Smooth muscle cell (in vitro differentiated cells): ENCODE results near the gene SHC3. TPM values are rescaled to one million over a fixed set of nuclear protein-coding genes. Genes with fewer than 3 reads are reported as not detected.

Source experiments
- DNase-seq: peaks from one replicate; lab custom pipeline; 2025; ENCODE audit not compliant: unreplicated experiment; lab: John Stamatoyannopoulos, UW
- H2AFZ ChIP-seq: fragments of 200-600 bp; sonication (generic); 2 replicates; pipeline ENCODE4 v1.6.0; 2016; ENCODE audit warnings: antibody characterized with exemption, low read depth, mild to moderate bottlenecking
- H3F3A ChIP-seq: fragments of 200-600 bp; sonication (generic); 2 replicates; pipeline ENCODE4 v1.6.0; 2017; ENCODE audit warnings: antibody characterized with exemption, low read depth
- H3K27ac ChIP-seq: fragments of 200-600 bp; sonication (generic); 2 replicates; pipeline ENCODE4 v1.5.1; 2016; ENCODE audit warnings: low read depth, mild to moderate bottlenecking
- H3K27me3 ChIP-seq: fragments of 200-600 bp; sonication (generic); 2 replicates; pipeline ENCODE4 v1.6.1; 2016; ENCODE audit warnings: low read depth, mild to moderate bottlenecking
- H3K36me3 ChIP-seq: fragments of 200-600 bp; sonication (generic); 2 replicates; pipeline ENCODE4 v1.5.1; 2016; ENCODE audit warnings: low read depth
- H3K4me1 ChIP-seq: fragments of 200-600 bp; sonication (generic); 2 replicates; pipeline ENCODE4 v1.5.1; 2016; ENCODE audit warnings: low read depth
- H3K4me2 ChIP-seq: fragments of 200-600 bp; sonication (generic); 2 replicates; pipeline ENCODE4 v1.6.0; 2016; ENCODE audit warnings: mild to moderate bottlenecking
- H3K4me3 ChIP-seq: fragments of 200-600 bp; sonication (generic); 2 replicates; pipeline ENCODE4 v1.5.1; 2016; ENCODE audit warnings: mild to moderate bottlenecking
- H3K79me2 ChIP-seq: fragments of 200-600 bp; sonication (generic); 2 replicates; pipeline ENCODE4 v1.6.0; 2016; ENCODE audit warnings: low read depth, mild to moderate bottlenecking
- H3K9ac ChIP-seq: fragments of 200-600 bp; sonication (generic); 2 replicates; pipeline ENCODE4 v1.6.0; 2016; ENCODE audit warnings: low read depth
- H3K9me3 ChIP-seq: fragments of 200-600 bp; sonication (generic); replicated peaks from 2 replicates; pipeline ENCODE4 v1.5.1; 2016; ENCODE audit warnings: low read depth
- H4K20me1 ChIP-seq: fragments of 200-600 bp; sonication (generic); 2 replicates; pipeline ENCODE4 v1.6.0; 2016; ENCODE audit warnings: low read depth
- WGBS: methylation state at CpG from one replicate; pipeline ENCODE4 v1.1.7; 2016; ENCODE audit warnings: low lambda C conversion rate; 5-methylcytosine and 5-hydroxymethylcytosine counted together
- polyA plus RNA-seq: library from polyadenylated mRNA; unstranded; fragments of >200 nt; fragmentation: Nextera tagmentation; extraction: Ambion mirVana; gene quantifications from 2 replicates; pipeline ENCODE4 v1.2.1, GENCODE V29; 2016
- total RNA-seq: library from RNA; depleted of rRNA; stranded (reverse); fragments of >200 nt; gene quantifications from 2 replicates; pipeline ENCODE4 v1.2.3, GENCODE V29; 2014
- TF ChIP-seq, protein P1 (sequence below): fragments of 200-600 bp; sonication (generic); IDR thresholded peaks from 2 replicates; pipeline ENCODE4 v1.5.1; 2017; ENCODE audit warnings: borderline replicate concordance, mild to moderate bottlenecking, antibody characterized with exemption; ENCODE audit not compliant: insufficient read depth, poor library complexity, severe bottlenecking

SHC3 gene
- total and polyA plus RNA-seq, 2 experiments from 2014 or later = 0.38 to 0.67 TPM

GRCh38 chr9:89113851-89114250 lies 64.8 kb downstream of the SHC3 start:
- Histone ChIP-seq H3K27me3 (no peaks in the 10 kb centered on the region), H3K79me2 (no peaks in the 10 kb centered on the region), H3K9me3 (no peaks in the 10 kb centered on the region), H3K4me3 (no peak overlapping the region), H3F3A (no peaks in the 10 kb centered on the region), H3K4me2 (no peak overlapping the region), H3K36me3 (no peaks in the 10 kb centered on the region), H3K4me1 (no peaks in the 10 kb centered on the region), H4K20me1 (no peaks in the 10 kb centered on the region), H2AFZ (no peak overlapping the region), H3K9ac (no peak overlapping the region), H3K27ac (no peak overlapping the region)
- WGBS = over 99% methylated on average over 4 of the region's 4 CpGs
- DNase-seq = no peak
- TF ChIP-seq, protein P1, sequence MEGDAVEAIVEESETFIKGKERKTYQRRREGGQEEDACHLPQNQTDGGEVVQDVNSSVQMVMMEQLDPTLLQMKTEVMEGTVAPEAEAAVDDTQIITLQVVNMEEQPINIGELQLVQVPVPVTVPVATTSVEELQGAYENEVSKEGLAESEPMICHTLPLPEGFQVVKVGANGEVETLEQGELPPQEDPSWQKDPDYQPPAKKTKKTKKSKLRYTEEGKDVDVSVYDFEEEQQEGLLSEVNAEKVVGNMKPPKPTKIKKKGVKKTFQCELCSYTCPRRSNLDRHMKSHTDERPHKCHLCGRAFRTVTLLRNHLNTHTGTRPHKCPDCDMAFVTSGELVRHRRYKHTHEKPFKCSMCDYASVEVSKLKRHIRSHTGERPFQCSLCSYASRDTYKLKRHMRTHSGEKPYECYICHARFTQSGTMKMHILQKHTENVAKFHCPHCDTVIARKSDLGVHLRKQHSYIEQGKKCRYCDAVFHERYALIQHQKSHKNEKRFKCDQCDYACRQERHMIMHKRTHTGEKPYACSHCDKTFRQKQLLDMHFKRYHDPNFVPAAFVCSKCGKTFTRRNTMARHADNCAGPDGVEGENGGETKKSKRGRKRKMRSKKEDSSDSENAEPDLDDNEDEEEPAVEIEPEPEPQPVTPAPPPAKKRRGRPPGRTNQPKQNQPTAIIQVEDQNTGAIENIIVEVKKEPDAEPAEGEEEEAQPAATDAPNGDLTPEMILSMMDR = no peak

GRCh38 chr9:89112243-89112642 lies 66.4 kb downstream of the SHC3 start:
- Histone ChIP-seq H3K4me1 (no peaks in the 10 kb centered on the region), H3F3A (no peaks in the 10 kb centered on the region), H2AFZ (no peak overlapping the region), H3K36me3 (no peaks in the 10 kb centered on the region), H3K27ac (no peak overlapping the region), H4K20me1 (no peaks in the 10 kb centered on the region), H3K79me2 (no peaks in the 10 kb centered on the region), H3K4me2 (no peak overlapping the region), H3K9ac (no peak overlapping the region), H3K27me3 (no peaks in the 10 kb centered on the region), H3K9me3 (no peaks in the 10 kb centered on the region), H3K4me3 (no peak overlapping the region)
- no peak for DNase-seq
- TF ChIP-seq, protein P1 = no peak
- 82% methylated on average over 3 of the region's 3 CpGs for WGBS

- H3K27ac ChIP-seq = no peak overlapping the region
- no peak overlapping the region for H3K4me3 ChIP-seq
- H3K79me2 ChIP-seq = no peaks in the 10 kb centered on the region
- no peak overlapping the region for H3K9ac ChIP-seq
- no peaks in the 10 kb centered on the region for H3F3A ChIP-seq
- H3K27me3 ChIP-seq = no peaks in the 10 kb centered on the region
- H3K4me1 ChIP-seq = no peaks in the 10 kb centered on the region
- DNase-seq = no peak
- H3K9me3 ChIP-seq = no peaks in the 10 kb centered on the region
- no peak overlapping the region for H2AFZ ChIP-seq
- TF ChIP-seq, protein P1 = no peak
- H3K36me3 ChIP-seq = no peaks in the 10 kb centered on the region
- no peak overlapping the region for H3K4me2 ChIP-seq
- H4K20me1 ChIP-seq = no peaks in the 10 kb centered on the region
Measured at GRCh38 chr9:89109666-89110065, 69.0 kb downstream of the SHC3 start.

GRCh38 chr9:89107406-89107805 lies 71.2 kb downstream of the SHC3 start:
- Histone ChIP-seq H3K9ac (no peak overlapping the region), H3K27ac (no peak overlapping the region), H3K36me3 (no peaks in the 10 kb centered on the region), H3K79me2 (no peaks in the 10 kb centered on the region), H3F3A (no peaks in the 10 kb centered on the region), H3K27me3 (no peaks in the 10 kb centered on the region), H3K4me2 (no peak overlapping the region), H2AFZ (no peak overlapping the region), H3K4me3 (no peak overlapping the region), H3K4me1 (no peaks in the 10 kb centered on the region), H4K20me1 (no peaks in the 10 kb centered on the region), H3K9me3 (no peaks in the 10 kb centered on the region)
- 89% methylated on average over 3 of the region's 3 CpGs for WGBS
- DNase-seq = no peak
- TF ChIP-seq, protein P1 = no peak
